Neuronal stem cell (in vitro differentiated cells): ENCODE measurements around the gene ANKRD13B.

Experiments used
- DNase-seq: peaks from one replicate; pipeline ENCODE4 v3.0.0-alpha.2; 2013; ENCODE audit warnings: low spot score
- H2AFZ ChIP-seq: one replicate; pipeline ENCODE4 v1.6.1; 2013; ENCODE audit warnings: mild to moderate bottlenecking, low read length, inconsistent platforms
- H2AK5ac ChIP-seq: 2 replicates; pipeline ENCODE4 v1.6.1; 2013; ENCODE audit warnings: low read depth, mild to moderate bottlenecking, inconsistent platforms, low read length, moderate library complexity, mixed read lengths
- H2BK120ac ChIP-seq: 2 replicates; pipeline ENCODE4 v1.6.1; 2013; ENCODE audit warnings: low read depth, mild to moderate bottlenecking, inconsistent platforms, low read length, moderate library complexity, mixed read lengths
- H2BK12ac ChIP-seq: one replicate; pipeline ENCODE4 v1.6.1; 2013; ENCODE audit warnings: low read length, inconsistent platforms
- H2BK15ac ChIP-seq: 2 replicates; pipeline ENCODE4 v1.6.1; 2013; ENCODE audit warnings: mild to moderate bottlenecking, low read length, inconsistent platforms, mixed read lengths
- H2BK5ac ChIP-seq: one replicate; pipeline ENCODE4 v1.6.1; 2013; ENCODE audit warnings: inconsistent platforms, mild to moderate bottlenecking, low read length, moderate library complexity
- H3K14ac ChIP-seq: one replicate; pipeline ENCODE4 v1.6.1; 2013; ENCODE audit warnings: low read length, inconsistent platforms
- H3K18ac ChIP-seq: 2 replicates; pipeline ENCODE4 v1.6.1; 2013; ENCODE audit warnings: low read length, inconsistent platforms
- H3K23ac ChIP-seq: 2 replicates; pipeline ENCODE4 v1.6.1; 2013; ENCODE audit warnings: low read depth, mild to moderate bottlenecking, mixed read lengths, low read length, inconsistent platforms; ENCODE audit not compliant: poor library complexity
- H3K27ac ChIP-seq: replicated peaks from 3 replicates; pipeline ENCODE4 v1.5.1; 2013; ENCODE audit warnings: low read length, inconsistent platforms
- H3K27me3 ChIP-seq, 3 experiments: 2 replicates each; pipeline ENCODE4 v1.6.1; 2013; ENCODE audit warnings: low read length in 3 of 3, mild to moderate bottlenecking in 2 of 3, inconsistent platforms in 1 of 3, low read depth in 1 of 3, mixed read lengths in 1 of 3, moderate library complexity in 1 of 3; ENCODE audit not compliant: control insufficient read depth in 3 of 3, insufficient read depth in 3 of 3
- H3K36me3 ChIP-seq, 2 donors: replicated peaks in 1 of 2; 2 replicates each; pipeline ENCODE4 v1.6.1; 2013; ENCODE audit warnings: low read length in 2 of 2; ENCODE audit not compliant: control insufficient read depth in 2 of 2, insufficient read depth in 2 of 2
- H3K4ac ChIP-seq: 2 replicates; pipeline ENCODE4 v1.6.1; 2013; ENCODE audit warnings: inconsistent platforms, mild to moderate bottlenecking, low read length, moderate library complexity
- H3K4me1 ChIP-seq, 2 donors: 1 replicate in 1 of 2; 2 replicates in 1 of 2; pipeline ENCODE4 v1.6.1; 2013; ENCODE audit warnings: low read length in 2 of 2, low read depth in 1 of 2; ENCODE audit not compliant: control insufficient read depth in 2 of 2, insufficient read depth in 1 of 2
- H3K4me2 ChIP-seq: one replicate; pipeline ENCODE4 v1.6.1; 2013; ENCODE audit warnings: mild to moderate bottlenecking, low read length, inconsistent platforms; ENCODE audit not compliant: insufficient read depth, poor library complexity, severe bottlenecking
- H3K4me3 ChIP-seq, 2 donors: 2 replicates each; pipeline ENCODE4 v1.5.1; 2013; ENCODE audit warnings: low read length in 2 of 2, mild to moderate bottlenecking in 2 of 2, inconsistent platforms in 1 of 2, moderate library complexity in 1 of 2
- H3K79me1 ChIP-seq: one replicate; pipeline ENCODE4 v1.6.1; 2013; ENCODE audit warnings: low read depth, mild to moderate bottlenecking, inconsistent platforms, low read length, moderate library complexity
- H3K9ac ChIP-seq: one replicate; pipeline ENCODE4 v1.6.1; 2013; ENCODE audit warnings: mild to moderate bottlenecking, low read depth, low read length, inconsistent platforms; ENCODE audit not compliant: poor library complexity
- H3K9me3 ChIP-seq, 2 donors: replicated peaks in 1 of 2; 2 replicates each; pipeline versions ENCODE3 to v1.6.1; 2013; ENCODE audit warnings: low read length in 2 of 2, mild to moderate bottlenecking in 2 of 2, inconsistent platforms in 1 of 2, low read depth in 1 of 2, mixed read lengths in 1 of 2, moderate library complexity in 1 of 2; ENCODE audit not compliant: control insufficient read depth in 2 of 2, insufficient read depth in 1 of 2
- H4K8ac ChIP-seq: one replicate; pipeline ENCODE4 v1.6.1; 2013; ENCODE audit warnings: low read depth, mild to moderate bottlenecking, inconsistent platforms, low read length, moderate library complexity
- H4K91ac ChIP-seq: one replicate; pipeline ENCODE4 v1.6.1; 2013; ENCODE audit warnings: low read length, low read depth, mild to moderate bottlenecking, inconsistent platforms; ENCODE audit not compliant: poor library complexity
- WGBS, 2 donors: extraction: QIAGEN DNeasy Blood & Tissue Kit; methylation state at CpG; one replicate each; pipeline ENCODE4 v1.1.7; 2013; ENCODE audit warnings: missing lambda C conversion rate in 2 of 2, mixed read lengths in 1 of 2; ENCODE audit not compliant: insufficient read length in 2 of 2, insufficient replicate concordance in 1 of 2; ENCODE audit errors: extremely low coverage in 2 of 2; 5-methylcytosine and 5-hydroxymethylcytosine counted together

The ANKRD13B gene

DNA sequence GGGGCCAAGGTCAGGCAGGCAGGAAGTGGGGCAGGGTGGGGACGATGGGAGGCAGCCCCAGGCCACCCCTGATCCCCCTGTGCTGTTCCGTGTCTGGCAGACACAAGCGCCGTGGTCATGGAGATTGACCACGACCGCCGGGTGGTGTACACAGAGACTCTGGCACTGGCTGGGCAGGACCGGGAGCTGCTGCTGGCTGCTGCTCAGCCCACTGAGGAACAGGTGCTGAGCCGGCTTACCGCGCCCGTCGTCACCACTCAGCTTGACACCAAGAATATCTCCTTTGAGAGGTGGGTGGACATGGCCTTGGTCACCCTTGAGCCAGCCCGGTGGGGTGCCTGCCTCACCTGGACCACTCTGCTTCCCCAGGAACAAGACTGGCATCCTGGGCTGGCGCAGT is 16.1 kb downstream of the ANKRD13B start:
- WGBS, 2 donors, result no CpG with 5 or more reads among the region's 15 CpGs

DNA sequence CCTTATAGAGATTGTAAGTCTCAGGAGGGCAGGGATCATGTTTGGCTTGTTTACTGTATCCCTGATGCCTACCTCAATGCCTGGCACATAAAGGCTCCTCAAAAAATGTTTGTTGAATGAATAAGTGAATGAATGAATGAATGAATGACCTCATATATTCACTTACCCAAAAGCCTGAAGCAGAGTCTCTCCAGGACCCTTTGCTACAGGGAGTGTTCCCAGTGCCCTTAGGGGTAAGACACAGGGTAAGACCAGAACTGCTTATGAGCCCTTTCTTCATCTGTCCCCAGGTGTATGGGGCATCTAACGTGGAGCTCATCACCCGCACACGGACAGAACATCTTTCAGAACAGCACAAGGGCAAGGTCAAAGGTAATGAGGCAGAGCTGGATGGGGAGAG is 17.5 kb downstream of the ANKRD13B start:
- Histone ChIP-seq H3K4ac (no peak overlapping the region), H3K27me3 (peaks cover 0 to 1% (median 0%) of the 10 kb centered on the region in 3 experiments), H2BK120ac (no peak overlapping the region), H4K91ac (no peak overlapping the region), H2AK5ac (no peak overlapping the region), H3K4me1 (peaks cover 0 to 17% of the 10 kb centered on the region in 2 donors), H3K18ac (no peak overlapping the region), H3K4me3 (no peak overlapping the region), H2AFZ (no peak overlapping the region), H3K79me1 (peaks cover 4% of the 10 kb centered on the region), H3K27ac (no peak overlapping the region), H3K4me2 (no peak overlapping the region), H2BK5ac (no peak overlapping the region), H3K9me3 (peaks cover 3 to 4% of the 10 kb centered on the region in 2 donors), H3K23ac (no peak overlapping the region), H2BK12ac (no peak overlapping the region), H3K9ac (no peak overlapping the region), H3K14ac (no peak overlapping the region), H3K36me3 (peaks cover 6 to 51% of the 10 kb centered on the region in 2 donors), H4K8ac (no peak overlapping the region), H2BK15ac (no peak overlapping the region)
- WGBS, 2 donors, result no CpG with 5 or more reads among the region's 3 CpGs
- DNase-seq, result no peak

More for the DNA sequence above, 16.1 kb downstream of the ANKRD13B start:
- Histone ChIP-seq H3K9me3 (peaks cover 0 to 3% of the 10 kb centered on the region in 2 donors), H3K18ac (no peak overlapping the region), H2AFZ (no peak overlapping the region), H2BK120ac (no peak overlapping the region), H3K36me3 (peaks cover 6 to 47% of the 10 kb centered on the region in 2 donors), H2BK12ac (no peak overlapping the region), H2BK5ac (peak overlapping the region; percentile 16), H3K14ac (no peak overlapping the region), H3K79me1 (peaks cover 4% of the 10 kb centered on the region), H3K4me1 (peaks cover 0 to 5% of the 10 kb centered on the region in 2 donors), H3K4ac (no peak overlapping the region), H4K91ac (no peak overlapping the region), H3K9ac (no peak overlapping the region), H3K4me2 (no peak overlapping the region), H3K27me3 (peaks cover 0 to 1% (median 0%) of the 10 kb centered on the region in 3 experiments), H2BK15ac (no peak overlapping the region), H2AK5ac (no peak overlapping the region), H3K23ac (peak overlapping the region; percentile 4), H3K4me3 (no peak overlapping the region), H3K27ac (no peak overlapping the region), H4K8ac (no peak overlapping the region)
- no peak for DNase-seq

GRCh38 chr17:29611351-29612093 is 18.6 kb downstream of the ANKRD13B start:
- no peak overlapping the region for H2BK15ac ChIP-seq
- H3K4me2 ChIP-seq, result no peak overlapping the region
- H4K91ac ChIP-seq, result no peak overlapping the region
- H3K4me3 ChIP-seq, result no peak overlapping the region
- no peak overlapping the region for H2BK12ac ChIP-seq
- peak overlapping the region; percentile 1 for H3K9ac ChIP-seq
- peaks cover 0 to 11% (median 5%) of the 10 kb centered on the region in 3 experiments for H3K27me3 ChIP-seq
- no peak overlapping the region for H2AFZ ChIP-seq
- peaks cover 6 to 51% of the 10 kb centered on the region in 2 donors for H3K36me3 ChIP-seq
- H3K27ac ChIP-seq, result no peak overlapping the region
- no peak overlapping the region for H3K14ac ChIP-seq
- no peak overlapping the region for H2BK5ac ChIP-seq
- H3K23ac ChIP-seq, result peak overlapping the region; percentile 76
- H3K9me3 ChIP-seq, result peaks cover 3 to 10% of the 10 kb centered on the region in 2 donors
- no peak overlapping the region for H2BK120ac ChIP-seq
- no CpG with 5 or more reads among the region's 11 CpGs for WGBS, 2 donors
- H4K8ac ChIP-seq, result no peak overlapping the region
- no peak overlapping the region for H3K18ac ChIP-seq
- peaks cover 4% of the 10 kb centered on the region for H3K79me1 ChIP-seq
- H3K4ac ChIP-seq, result no peak overlapping the region
- H2AK5ac ChIP-seq, result peak overlapping the region; percentile 18
- peaks cover 0 to 20% of the 10 kb centered on the region in 2 donors for H3K4me1 ChIP-seq
- DNase-seq, result no peak

- Histone ChIP-seq H2AFZ (no peak overlapping the region), H3K4ac (no peak overlapping the region), H3K27ac (no peak overlapping the region), H2BK120ac (no peak overlapping the region), H3K27me3 (peaks cover under 1 to 16% (median 9%) of the 10 kb centered on the region in 3 experiments), H3K18ac (no peak overlapping the region), H4K8ac (no peak overlapping the region), H3K9ac (no peak overlapping the region), H3K4me3 (no peak overlapping the region), H2BK12ac (no peak overlapping the region), H4K91ac (no peak overlapping the region), H3K36me3 (peaks cover 6 to 51% of the 10 kb centered on the region in 2 donors), H2BK15ac (no peak overlapping the region), H3K9me3 (peaks cover 3 to 10% of the 10 kb centered on the region in 2 donors), H3K14ac (no peak overlapping the region), H3K79me1 (peaks cover 4% of the 10 kb centered on the region), H2AK5ac (peak overlapping the region; percentile 34), H3K4me1 (peaks cover 0 to 23% of the 10 kb centered on the region in 2 donors), H3K4me2 (no peak overlapping the region), H3K23ac (peak overlapping the region; percentile 76), H2BK5ac (no peak overlapping the region)
- WGBS, 2 donors, result no CpG with 5 or more reads among the region's 12 CpGs
- DNase-seq, result no peak
Measured at GRCh38 chr17:29612094-29612403, 19.1 kb downstream of the ANKRD13B start.
